GM18520 (cell line): ENCODE measurements around the gene LHB.

Experiments used
- ATAC-seq: cut with Tn5 transposase; IDR thresholded peaks from one replicate; pipeline ENCODE4 v1.9.1; 2021; ENCODE audit not compliant: unreplicated experiment

The LHB gene

GRCh38 chr19:49014123-49014869 lies 2.6 kb downstream of the LHB start:
- ATAC-seq = no peak

GRCh38 chr19:49011194-49011593 lies 5.7 kb downstream of the LHB start:
- ATAC-seq = no peak

- no peak for ATAC-seq
Measured at GRCh38 chr19:49010453-49010852, 6.4 kb downstream of the LHB start.

GRCh38 chr19:49009828-49010227 lies 7.1 kb downstream of the LHB start:
- ATAC-seq = no peak

- ATAC-seq = no peak
Measured at GRCh38 chr19:49006905-49007304, 10.0 kb downstream of the LHB start.

- ATAC-seq = no peak
Measured at GRCh38 chr19:49004964-49005614, 11.8 kb downstream of the LHB start.

GRCh38 chr19:49004133-49004532 lies 12.8 kb downstream of the LHB start:
- no peak for ATAC-seq

- ATAC-seq = no peak
Measured at GRCh38 chr19:48999481-49000325, 17.2 kb downstream of the LHB start.

- ATAC-seq = no peak
Measured at GRCh38 chr19:48997972-48998371, 18.9 kb downstream of the LHB start.

GRCh38 chr19:48994035-48994386 lies 22.9 kb downstream of the LHB start:
- ATAC-seq = no peak

GRCh38 chr19:48993175-48994034 lies 23.5 kb downstream of the LHB start, which contains the start of the genes GYS1 and RUVBL2:
Gene GYS1 (minus strand): TSS chr19:48993309. CDS start chr19:48993112, 197 bp downstream.
Gene RUVBL2 (plus strand): TSS chr19:48993887. CDS start chr19:48993912, 25 bp downstream.
- peak; percentile 85 for ATAC-seq

GRCh38 chr19:48992581-48993174 lies 24.2 kb downstream of the LHB start:
- no peak for ATAC-seq

- no peak for ATAC-seq
Measured at GRCh38 chr19:48991873-48992580, 24.9 kb downstream of the LHB start.

- ATAC-seq = no peak
Measured at GRCh38 chr19:48991011-48991609, 25.8 kb downstream of the LHB start.

- ATAC-seq = no peak
Measured at GRCh38 chr19:48990400-48990799, 26.5 kb downstream of the LHB start.

GRCh38 chr19:48989701-48990291 lies 27.1 kb downstream of the LHB start:
- ATAC-seq = no peak

- no peak for ATAC-seq
Measured at GRCh38 chr19:48988860-48989259, 28.0 kb downstream of the LHB start.

- ATAC-seq = no peak
Measured at GRCh38 chr19:48988286-48988685, 28.6 kb downstream of the LHB start.

GRCh38 chr19:48987323-48987722 lies 29.6 kb downstream of the LHB start:
- no peak for ATAC-seq
